ENCODE measurements around the gene FAM200C. TPM values are rescaled to one million over a fixed set of nuclear protein-coding genes. Genes with fewer than 3 reads are reported as not detected.

FAM200C gene
- total RNA-seq, 4 donors from 2014 or later: 3.5 to 9.5 (median 6.8) TPM

DNA sequence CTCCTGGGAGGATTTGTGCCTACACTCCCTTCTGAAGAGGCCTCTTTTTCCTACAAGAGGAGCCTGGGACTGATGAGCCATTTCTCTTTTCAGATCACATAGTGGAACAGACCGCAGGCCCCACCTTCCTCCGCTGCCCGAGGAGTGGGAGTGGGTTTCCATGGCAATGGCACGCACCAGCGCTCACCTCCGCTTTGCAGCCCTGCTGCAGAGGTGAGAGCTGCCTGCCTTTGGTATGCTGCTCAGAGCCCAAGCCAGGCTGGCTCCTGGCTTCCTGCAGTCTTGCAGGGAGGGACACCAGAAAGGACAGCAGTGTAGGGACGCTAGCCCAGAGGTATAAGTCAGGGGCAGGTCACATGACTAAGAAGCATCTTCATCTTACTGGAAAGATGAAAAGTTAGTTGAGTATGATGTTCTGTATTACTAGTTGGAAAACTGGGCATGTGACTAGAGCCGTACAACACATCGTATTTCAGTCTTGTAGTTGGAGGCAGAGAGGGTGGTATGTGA lies 34.2 kb upstream of the FAM200C start:
- H3K36me3 ChIP-seq: no peaks in the 10 kb centered on the region
- ATAC-seq: no peak
- H3K27ac ChIP-seq: no peak overlapping the region
- no peak overlapping the region for H3K4me3 ChIP-seq
- TF ChIP-seq POLR2AphosphoS5 (IDR thresholded peaks at IDR 0.05) (no peak), CTCF (IDR thresholded peaks at IDR 0.05) (no peak), POLR2A (IDR thresholded peaks at IDR 0.05) (no peak), EP300 (IDR thresholded peaks at IDR 0.05) (no peak)
- WGBS, 2 donors (ENCODE audit: low coverage in 1 of 2): 74% methylated on average over 3 of the region's 9 CpGs; no CpG with 5 or more reads in 1 of the 2 donors
- H3K4me1 ChIP-seq: peaks cover 0 to 10% (median 0%) of the 10 kb centered on the region in 3 donors
- peaks cover 6% of the 10 kb centered on the region for H3K27me3 ChIP-seq
- no peaks in the 10 kb centered on the region for H3K9me3 ChIP-seq

GRCh38 chr5:160432787-160433186 lies 32.9 kb upstream of the FAM200C start:
- ATAC-seq: no peak

DNA sequence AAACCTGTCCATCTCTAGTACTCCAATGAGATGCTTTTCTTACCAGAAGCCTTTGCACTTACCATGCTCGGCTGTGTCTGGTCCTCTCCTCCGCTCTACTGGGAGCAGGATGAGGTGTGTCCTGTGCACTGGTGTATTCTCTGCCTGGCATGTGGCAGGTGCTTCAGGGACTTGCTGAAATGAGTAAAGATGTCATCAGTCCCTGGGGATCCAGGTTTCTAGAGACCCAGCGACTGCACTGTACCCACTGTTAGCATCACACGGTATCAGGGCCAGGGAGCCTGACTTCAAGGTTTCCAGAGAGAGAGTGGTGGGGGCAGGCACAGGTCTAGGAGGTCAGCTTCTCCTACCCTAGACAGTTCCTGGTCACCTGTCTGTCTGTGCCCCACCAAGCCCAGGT lies 32.3 kb upstream of the FAM200C start:
- no peak overlapping the region for H3K4me3 ChIP-seq
- H3K27ac ChIP-seq: no peak overlapping the region
- H3K36me3 ChIP-seq: no peaks in the 10 kb centered on the region
- ATAC-seq: no peak
- TF ChIP-seq CTCF (IDR thresholded peaks at IDR 0.05) (no peak), POLR2A (IDR thresholded peaks at IDR 0.05) (no peak), POLR2AphosphoS5 (IDR thresholded peaks at IDR 0.05) (no peak), EP300 (IDR thresholded peaks at IDR 0.05) (no peak)
- 40% methylated on average over 1 of the region's 4 CpGs; no CpG with 5 or more reads in 1 of the 2 donors for WGBS, 2 donors (ENCODE audit: low coverage in 1 of 2)
- H3K4me1 ChIP-seq: no peaks in the 10 kb centered on the region
- no peaks in the 10 kb centered on the region for H3K9me3 ChIP-seq
- peaks cover 6% of the 10 kb centered on the region for H3K27me3 ChIP-seq

More at GRCh38 chr5:160432787-160433186, 32.9 kb upstream of the FAM200C start:
- no peaks in the 10 kb centered on the region for H3K4me1 ChIP-seq
- H3K9me3 ChIP-seq: no peaks in the 10 kb centered on the region
- no peak overlapping the region for H3K27ac ChIP-seq
- 86% methylated on average over 5 of the region's 7 CpGs; no CpG with 5 or more reads in 1 of the 2 donors for WGBS, 2 donors (ENCODE audit: low coverage in 1 of 2)
- H3K27me3 ChIP-seq: peaks cover 6% of the 10 kb centered on the region
- H3K4me3 ChIP-seq: no peak overlapping the region
- no peak for TF ChIP-seq EP300 (IDR thresholded peaks at IDR 0.05)
- no peak for TF ChIP-seq POLR2A (IDR thresholded peaks at IDR 0.05)
- no peak for TF ChIP-seq POLR2AphosphoS5 (IDR thresholded peaks at IDR 0.05)
- TF ChIP-seq CTCF (IDR thresholded peaks at IDR 0.05): no peak
- no peaks in the 10 kb centered on the region for H3K36me3 ChIP-seq

GRCh38 chr5:160427607-160428006 lies 27.8 kb upstream of the FAM200C start:
- ATAC-seq: no peak
- whole genome bisulfite sequencing, 2 donors (ENCODE audit: low coverage in 1 of 2): 83 to 100% methylated on average over 3 of the region's 4 CpGs
- Histone ChIP-seq H3K4me3 (no peak overlapping the region), H3K4me1 (no peaks in the 10 kb centered on the region), H3K9me3 (no peaks in the 10 kb centered on the region), H3K36me3 (no peaks in the 10 kb centered on the region), H3K27ac (no peak overlapping the region), H3K27me3 (no peaks in the 10 kb centered on the region)
- TF ChIP-seq POLR2AphosphoS5 (IDR thresholded peaks at IDR 0.05) (no peak), POLR2A (IDR thresholded peaks at IDR 0.05) (no peak), CTCF (IDR thresholded peaks at IDR 0.05) (no peak), EP300 (IDR thresholded peaks at IDR 0.05) (no peak)

GRCh38 chr5:160423099-160423498 lies 23.2 kb upstream of the FAM200C start:
- no peak overlapping the region for H3K4me3 ChIP-seq
- TF ChIP-seq EP300 (IDR thresholded peaks at IDR 0.05): no peak
- TF ChIP-seq POLR2A (IDR thresholded peaks at IDR 0.05): no peak
- TF ChIP-seq CTCF (IDR thresholded peaks at IDR 0.05): no peak
- WGBS, 2 donors (ENCODE audit: low coverage in 1 of 2): 0 to 40% methylated on average over 1 to 2 of the region's 2 CpGs
- ATAC-seq: no peak
- no peaks in the 10 kb centered on the region for H3K36me3 ChIP-seq
- H3K4me1 ChIP-seq: peaks cover 4 to 22% (median 5%) of the 10 kb centered on the region in 3 donors
- H3K27ac ChIP-seq: no peak overlapping the region
- H3K9me3 ChIP-seq: no peaks in the 10 kb centered on the region
- H3K27me3 ChIP-seq: no peaks in the 10 kb centered on the region

Data from gastroesophageal sphincter (tissue), 4 donors.